OCI-LY1 (cell line): Measurements from ENCODE around the gene SYT7.

Experiments used
- H2AFZ ChIP-seq: fragments of 200-600 bp; sonication (generic), shearing (Covaris generic); 2 replicates; pipeline ENCODE4 v1.6.0; 2014; ENCODE audit warnings: antibody characterized with exemption, mild to moderate bottlenecking, low read length
- H3F3A ChIP-seq: fragments of 200-600 bp; sonication (generic), shearing (Covaris generic); 2 replicates; pipeline ENCODE4 v1.6.0; 2014; ENCODE audit warnings: mild to moderate bottlenecking, antibody characterized with exemption, low read length, moderate library complexity; ENCODE audit not compliant: insufficient read depth
- H3K27ac ChIP-seq: fragments of 200-600 bp; sonication (generic); 2 replicates; pipeline ENCODE4 v1.5.1; 2014; ENCODE audit warnings: low read length, mixed run types, mild to moderate bottlenecking, low read depth; ENCODE audit not compliant: poor library complexity, severe bottlenecking
- H3K27me3 ChIP-seq: fragments of 200-600 bp; sonication (generic); 2 replicates; pipeline ENCODE4 v1.6.0; 2014; ENCODE audit warnings: antibody characterized with exemption, mild to moderate bottlenecking, low read length, moderate library complexity; ENCODE audit not compliant: insufficient read depth
- H3K36me3 ChIP-seq: fragments of 200-600 bp; sonication (generic); 2 replicates; pipeline ENCODE4 v1.6.1; 2014; ENCODE audit warnings: mild to moderate bottlenecking, antibody characterized with exemption, low read length, moderate library complexity, mixed read lengths; ENCODE audit not compliant: insufficient read depth
- H3K4me1 ChIP-seq: fragments of 200-600 bp; sonication (generic); 2 replicates; pipeline ENCODE4 v1.5.1; 2014; ENCODE audit warnings: mild to moderate bottlenecking, low read length, moderate library complexity; ENCODE audit not compliant: insufficient read depth, severe bottlenecking
- H3K4me2 ChIP-seq: fragments of 200-600 bp; sonication (generic), shearing (Covaris generic); 2 replicates; pipeline ENCODE4 v1.6.1; 2014; ENCODE audit warnings: low read length
- H3K4me3 ChIP-seq: fragments of 200-600 bp; sonication (generic); 2 replicates; pipeline ENCODE4 v1.5.1; 2014; ENCODE audit warnings: low read length, low read depth, mild to moderate bottlenecking, mixed read lengths; ENCODE audit not compliant: poor library complexity, severe bottlenecking
- H3K79me2 ChIP-seq: fragments of 200-600 bp; shearing (Covaris generic); 2 replicates; pipeline ENCODE4 v1.6.1; 2016; ENCODE audit warnings: mixed run types, low read length, mixed read lengths; ENCODE audit not compliant: insufficient read depth
- H3K9ac ChIP-seq: fragments of 200-600 bp; sonication (generic), shearing (Covaris generic); 2 replicates; pipeline ENCODE4 v1.6.1; 2014; ENCODE audit warnings: mild to moderate bottlenecking, low read length, mixed read lengths
- H3K9me2 ChIP-seq: fragments of 200-600 bp; sonication (generic), shearing (Covaris generic); 2 replicates; pipeline ENCODE4 v1.6.1; 2014; ENCODE audit warnings: low read depth, mild to moderate bottlenecking, low read length, mixed read lengths
- H3K9me3 ChIP-seq: fragments of 200-600 bp; shearing (Covaris generic); 2 replicates; pipeline ENCODE4 v1.6.1; 2014; ENCODE audit warnings: low read length, mixed read lengths
- H4K20me1 ChIP-seq: fragments of 200-600 bp; sonication (generic), shearing (Covaris generic); 2 replicates; pipeline ENCODE4 v1.6.0; 2016; ENCODE audit warnings: mild to moderate bottlenecking, low read length; ENCODE audit not compliant: insufficient read depth
- EZH2 ChIP-seq: fragments of 200-600 bp; sonication (generic), shearing (Covaris generic); IDR thresholded peaks from 2 replicates; pipeline ENCODE4 v1.8.0; 2017; ENCODE audit warnings: borderline replicate concordance, mixed run types, mild to moderate bottlenecking, antibody characterized with exemption, low read length, moderate library complexity, mixed read lengths
- TF ChIP-seq, protein P1 (sequence below): fragments of 200-600 bp; sonication (generic), shearing (Covaris generic); IDR thresholded peaks from 2 replicates; pipeline ENCODE4 v1.5.1; 2017; ENCODE audit warnings: mild to moderate bottlenecking, antibody characterized with exemption, low read length, moderate library complexity, mixed read lengths

SYT7 gene

DNA sequence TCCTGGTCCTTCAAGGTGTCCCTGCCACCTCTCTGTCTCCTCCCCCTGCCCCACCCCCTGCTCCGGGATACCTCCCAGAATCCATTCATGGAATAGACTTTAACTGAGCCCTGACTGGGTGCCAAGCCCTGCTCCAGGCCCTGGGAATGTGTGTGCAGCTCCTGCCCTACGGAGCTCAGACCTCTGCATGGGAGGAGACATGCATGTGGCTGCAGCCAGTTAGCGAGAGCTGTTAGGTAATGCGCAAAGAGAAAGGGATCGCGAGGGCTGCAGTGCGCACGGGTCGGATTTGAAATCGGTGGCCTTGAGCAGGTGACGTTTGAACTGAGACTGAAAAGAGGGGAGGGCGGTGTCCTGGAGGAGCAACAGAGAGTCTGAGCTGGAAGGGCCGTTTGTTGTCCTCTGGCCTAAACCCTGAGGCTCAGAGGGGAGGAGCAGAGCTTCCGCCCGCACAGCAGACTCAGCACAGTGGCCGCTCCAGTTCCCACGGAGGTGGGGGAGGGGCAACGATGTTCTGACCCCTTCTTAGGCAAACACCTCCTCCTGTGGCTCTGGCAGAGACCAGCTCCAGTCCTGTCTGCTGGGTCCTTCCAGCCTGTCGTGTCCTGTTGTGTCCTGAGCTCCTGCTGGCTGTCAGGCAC, 92.1 kb downstream of the SYT7 start:
- H3K9me3 ChIP-seq, result no peaks in the 10 kb centered on the region
- H3K27ac ChIP-seq, result no peak overlapping the region
- no peaks in the 10 kb centered on the region for H3F3A ChIP-seq
- no peak overlapping the region for H3K4me3 ChIP-seq
- no peak overlapping the region for H3K9ac ChIP-seq
- no peak for TF ChIP-seq EZH2
- TF ChIP-seq, protein P1, sequence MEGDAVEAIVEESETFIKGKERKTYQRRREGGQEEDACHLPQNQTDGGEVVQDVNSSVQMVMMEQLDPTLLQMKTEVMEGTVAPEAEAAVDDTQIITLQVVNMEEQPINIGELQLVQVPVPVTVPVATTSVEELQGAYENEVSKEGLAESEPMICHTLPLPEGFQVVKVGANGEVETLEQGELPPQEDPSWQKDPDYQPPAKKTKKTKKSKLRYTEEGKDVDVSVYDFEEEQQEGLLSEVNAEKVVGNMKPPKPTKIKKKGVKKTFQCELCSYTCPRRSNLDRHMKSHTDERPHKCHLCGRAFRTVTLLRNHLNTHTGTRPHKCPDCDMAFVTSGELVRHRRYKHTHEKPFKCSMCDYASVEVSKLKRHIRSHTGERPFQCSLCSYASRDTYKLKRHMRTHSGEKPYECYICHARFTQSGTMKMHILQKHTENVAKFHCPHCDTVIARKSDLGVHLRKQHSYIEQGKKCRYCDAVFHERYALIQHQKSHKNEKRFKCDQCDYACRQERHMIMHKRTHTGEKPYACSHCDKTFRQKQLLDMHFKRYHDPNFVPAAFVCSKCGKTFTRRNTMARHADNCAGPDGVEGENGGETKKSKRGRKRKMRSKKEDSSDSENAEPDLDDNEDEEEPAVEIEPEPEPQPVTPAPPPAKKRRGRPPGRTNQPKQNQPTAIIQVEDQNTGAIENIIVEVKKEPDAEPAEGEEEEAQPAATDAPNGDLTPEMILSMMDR, result no peak
- H3K27me3 ChIP-seq, result peaks cover 13% of the 10 kb centered on the region; the same call in 1 of the 2 replicates
- no peaks in the 10 kb centered on the region for H3K79me2 ChIP-seq
- no peaks in the 10 kb centered on the region for H3K36me3 ChIP-seq
- no peak overlapping the region for H2AFZ ChIP-seq
- no peak overlapping the region for H3K4me2 ChIP-seq
- no peaks in the 10 kb centered on the region for H3K4me1 ChIP-seq
- no peaks in the 10 kb centered on the region for H4K20me1 ChIP-seq
- no peaks in the 10 kb centered on the region for H3K9me2 ChIP-seq

DNA sequence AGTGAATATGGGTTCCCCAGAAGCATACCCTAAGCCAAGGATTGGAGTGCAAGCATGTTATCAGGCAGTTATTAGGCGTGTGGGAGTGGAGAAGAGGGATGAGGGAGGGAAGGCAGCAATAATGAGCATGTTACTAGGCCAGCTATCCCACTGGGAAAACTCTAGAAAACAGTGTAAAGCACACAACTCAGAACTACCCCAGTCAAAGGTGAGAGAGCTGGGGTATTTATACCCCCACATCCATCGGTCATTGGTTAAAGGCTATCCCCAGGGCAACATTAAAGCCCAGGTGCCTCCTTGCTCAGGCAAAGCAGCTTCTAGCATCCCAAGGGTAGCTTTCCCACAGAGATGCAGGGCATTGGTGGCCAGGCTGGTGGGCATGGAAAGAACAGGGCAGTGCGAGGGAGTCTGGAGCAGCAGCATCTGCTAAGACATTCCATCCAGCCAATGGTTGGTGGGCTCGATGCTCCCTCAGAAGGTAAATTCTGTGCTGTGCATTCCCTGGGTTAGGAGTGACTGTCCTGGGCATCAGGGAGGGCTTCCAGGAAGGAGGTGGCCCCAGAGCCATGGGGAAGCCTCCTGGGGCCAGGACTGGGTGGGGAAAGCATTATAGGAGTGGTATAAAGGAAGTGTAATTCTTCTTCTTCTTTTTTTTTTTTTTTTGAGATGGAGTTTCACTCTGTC, 93.4 kb downstream of the SYT7 start:
- H3K4me3 ChIP-seq, result no peak overlapping the region
- H3K9me3 ChIP-seq, result no peaks in the 10 kb centered on the region
- peaks cover 13% of the 10 kb centered on the region; the same call in 1 of the 2 replicates for H3K27me3 ChIP-seq
- no peaks in the 10 kb centered on the region for H3K79me2 ChIP-seq
- no peak overlapping the region for H2AFZ ChIP-seq
- no peaks in the 10 kb centered on the region for H3K36me3 ChIP-seq
- H3K4me1 ChIP-seq, result no peaks in the 10 kb centered on the region
- no peaks in the 10 kb centered on the region for H3F3A ChIP-seq
- no peak for TF ChIP-seq EZH2
- TF ChIP-seq, protein P1, result no peak
- no peak overlapping the region for H3K27ac ChIP-seq
- H3K9ac ChIP-seq, result no peak overlapping the region
- H3K9me2 ChIP-seq, result no peaks in the 10 kb centered on the region
- H3K4me2 ChIP-seq, result no peak overlapping the region
- no peaks in the 10 kb centered on the region for H4K20me1 ChIP-seq

DNA sequence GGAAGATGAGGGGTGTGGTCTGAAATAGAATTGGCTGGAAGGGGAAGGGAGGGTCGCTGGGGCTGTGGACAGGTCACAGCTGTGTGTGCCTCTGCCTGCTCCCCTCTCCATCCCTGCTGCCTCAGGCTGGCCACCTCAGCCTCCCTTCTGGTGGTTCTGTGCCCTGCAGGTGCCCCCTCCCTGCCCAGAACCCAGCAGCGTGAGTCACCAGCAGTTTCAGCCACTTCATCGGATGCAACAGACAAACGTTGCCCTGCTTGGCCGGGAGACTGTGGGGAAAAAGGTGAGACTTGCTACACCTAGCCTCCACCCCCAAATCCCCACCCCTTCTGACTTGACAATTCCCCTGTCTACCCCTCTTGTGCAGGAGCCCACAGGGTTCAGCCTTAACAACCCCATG, 94.1 kb downstream of the SYT7 start:
- H3K36me3 ChIP-seq, result no peaks in the 10 kb centered on the region
- no peak for TF ChIP-seq EZH2
- TF ChIP-seq, protein P1, result no peak

More for the DNA sequence above, 94.1 kb downstream of the SYT7 start:
- Histone ChIP-seq H3K4me2 (no peak overlapping the region), H3K27me3 (peaks cover 13% of the 10 kb centered on the region; the same call in 1 of the 2 replicates), H3K9ac (no peak overlapping the region), H3K4me1 (no peaks in the 10 kb centered on the region), H3K4me3 (no peak overlapping the region), H3K27ac (no peak overlapping the region), H3K79me2 (no peaks in the 10 kb centered on the region), H3F3A (no peaks in the 10 kb centered on the region), H4K20me1 (no peaks in the 10 kb centered on the region), H3K9me3 (no peaks in the 10 kb centered on the region), H2AFZ (no peak overlapping the region), H3K9me2 (no peaks in the 10 kb centered on the region)
